ENCODE data around the gene ERC2.

ERC2 gene

GRCh38 chr3:55875113-55875512 is 593.2 kb downstream of the ERC2 start:
- no peak overlapping the region for H3K4me3 ChIP-seq (ENCODE audit: low read depth, low read length, poor library complexity, severe bottlenecking)
- no peaks in the 10 kb centered on the region for H3K9me2 ChIP-seq (ENCODE audit: low read depth, low read length)
- H3F3A ChIP-seq (ENCODE audit: insufficient read depth, low read length) = no peaks in the 10 kb centered on the region
- no peaks in the 10 kb centered on the region for H3K4me1 ChIP-seq (ENCODE audit: insufficient read depth, low read length, severe bottlenecking)
- H3K4me2 ChIP-seq (ENCODE audit: low read length) = no peak overlapping the region
- H2AFZ ChIP-seq (ENCODE audit: low read length) = no peak overlapping the region
- H3K27me3 ChIP-seq (ENCODE audit: insufficient read depth, low read length) = no peaks in the 10 kb centered on the region
- H3K9me3 ChIP-seq (ENCODE audit: low read length) = no peaks in the 10 kb centered on the region
- H3K27ac ChIP-seq (ENCODE audit: low read depth, low read length, poor library complexity, severe bottlenecking) = no peak overlapping the region
- H4K20me1 ChIP-seq (ENCODE audit: insufficient read depth, low read length) = no peaks in the 10 kb centered on the region
- H3K9ac ChIP-seq (ENCODE audit: low read length) = no peak overlapping the region
- H3K36me3 ChIP-seq (ENCODE audit: insufficient read depth, low read length) = no peaks in the 10 kb centered on the region
- TF ChIP-seq, protein P1, sequence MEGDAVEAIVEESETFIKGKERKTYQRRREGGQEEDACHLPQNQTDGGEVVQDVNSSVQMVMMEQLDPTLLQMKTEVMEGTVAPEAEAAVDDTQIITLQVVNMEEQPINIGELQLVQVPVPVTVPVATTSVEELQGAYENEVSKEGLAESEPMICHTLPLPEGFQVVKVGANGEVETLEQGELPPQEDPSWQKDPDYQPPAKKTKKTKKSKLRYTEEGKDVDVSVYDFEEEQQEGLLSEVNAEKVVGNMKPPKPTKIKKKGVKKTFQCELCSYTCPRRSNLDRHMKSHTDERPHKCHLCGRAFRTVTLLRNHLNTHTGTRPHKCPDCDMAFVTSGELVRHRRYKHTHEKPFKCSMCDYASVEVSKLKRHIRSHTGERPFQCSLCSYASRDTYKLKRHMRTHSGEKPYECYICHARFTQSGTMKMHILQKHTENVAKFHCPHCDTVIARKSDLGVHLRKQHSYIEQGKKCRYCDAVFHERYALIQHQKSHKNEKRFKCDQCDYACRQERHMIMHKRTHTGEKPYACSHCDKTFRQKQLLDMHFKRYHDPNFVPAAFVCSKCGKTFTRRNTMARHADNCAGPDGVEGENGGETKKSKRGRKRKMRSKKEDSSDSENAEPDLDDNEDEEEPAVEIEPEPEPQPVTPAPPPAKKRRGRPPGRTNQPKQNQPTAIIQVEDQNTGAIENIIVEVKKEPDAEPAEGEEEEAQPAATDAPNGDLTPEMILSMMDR (IDR thresholded peaks at IDR 0.05; ENCODE audit: low read length) = no peak
- TF ChIP-seq EZH2 (IDR thresholded peaks at IDR 0.05; ENCODE audit: borderline replicate concordance, low read length) = no peak
- no peaks in the 10 kb centered on the region for H3K79me2 ChIP-seq (ENCODE audit: insufficient read depth, low read length)

DNA sequence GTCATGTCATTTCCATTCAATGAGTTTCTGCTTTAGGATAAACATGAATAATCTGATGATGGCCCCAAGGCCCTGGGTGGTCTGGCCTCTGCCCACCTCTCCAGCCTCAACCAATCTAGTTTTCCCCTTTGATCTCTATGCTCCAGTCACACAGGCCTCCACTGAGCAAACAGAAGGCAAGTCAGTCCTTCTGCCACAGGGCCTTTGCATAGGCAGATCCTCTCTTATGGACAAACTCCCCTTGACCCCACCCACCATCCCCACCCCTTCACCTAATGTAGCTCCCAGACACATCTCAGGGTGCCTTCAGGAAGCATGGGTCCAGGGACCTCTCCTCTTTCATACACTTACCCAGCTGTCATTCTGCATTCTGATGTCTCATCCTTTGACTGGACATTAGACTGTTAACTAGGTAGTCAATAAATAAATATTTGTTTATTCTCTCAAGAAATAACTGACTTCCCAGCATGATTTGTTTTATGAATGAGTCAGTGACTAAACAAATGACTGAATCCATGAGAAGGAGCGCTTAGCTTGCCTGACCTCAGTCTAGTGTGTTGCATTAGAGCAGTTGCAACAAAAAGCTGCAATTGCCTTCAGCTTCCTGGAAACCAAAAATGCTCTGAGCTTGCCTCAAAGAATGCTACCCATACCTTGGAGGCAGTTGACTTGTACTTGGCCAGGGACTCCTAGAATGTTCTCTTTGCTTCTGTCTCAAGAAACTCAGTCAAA is 594.6 kb downstream of the ERC2 start:
- Histone ChIP-seq H3K4me2 (ENCODE audit: low read length) (no peak overlapping the region), H3K27ac (ENCODE audit: low read depth, low read length, poor library complexity, severe bottlenecking) (no peak overlapping the region)

GRCh38 chr3:55870594-55870993 is 597.7 kb downstream of the ERC2 start:
- no peak overlapping the region for H3K9ac ChIP-seq (ENCODE audit: low read length)
- H3K79me2 ChIP-seq (ENCODE audit: insufficient read depth, low read length) = no peaks in the 10 kb centered on the region
- no peaks in the 10 kb centered on the region for H3K4me1 ChIP-seq (ENCODE audit: insufficient read depth, low read length, severe bottlenecking)
- H3K9me3 ChIP-seq (ENCODE audit: low read length) = no peaks in the 10 kb centered on the region
- no peak overlapping the region for H2AFZ ChIP-seq (ENCODE audit: low read length)
- no peaks in the 10 kb centered on the region for H4K20me1 ChIP-seq (ENCODE audit: insufficient read depth, low read length)
- no peaks in the 10 kb centered on the region for H3K27me3 ChIP-seq (ENCODE audit: insufficient read depth, low read length)
- TF ChIP-seq, protein P1 (IDR thresholded peaks at IDR 0.05; ENCODE audit: low read length) = no peak
- no peak for TF ChIP-seq EZH2 (IDR thresholded peaks at IDR 0.05; ENCODE audit: borderline replicate concordance, low read length)
- no peak overlapping the region for H3K27ac ChIP-seq (ENCODE audit: low read depth, low read length, poor library complexity, severe bottlenecking)
- H3K4me3 ChIP-seq (ENCODE audit: low read depth, low read length, poor library complexity, severe bottlenecking) = no peak overlapping the region
- no peaks in the 10 kb centered on the region for H3K9me2 ChIP-seq (ENCODE audit: low read depth, low read length)
- H3K36me3 ChIP-seq (ENCODE audit: insufficient read depth, low read length) = no peaks in the 10 kb centered on the region
- no peaks in the 10 kb centered on the region for H3F3A ChIP-seq (ENCODE audit: insufficient read depth, low read length)
- no peak overlapping the region for H3K4me2 ChIP-seq (ENCODE audit: low read length)

More for the DNA sequence above, 594.6 kb downstream of the ERC2 start:
- Histone ChIP-seq H3K36me3 (ENCODE audit: insufficient read depth, low read length) (no peaks in the 10 kb centered on the region), H3K4me1 (ENCODE audit: insufficient read depth, low read length, severe bottlenecking) (no peaks in the 10 kb centered on the region), H3K9me2 (ENCODE audit: low read depth, low read length) (no peaks in the 10 kb centered on the region), H4K20me1 (ENCODE audit: insufficient read depth, low read length) (no peaks in the 10 kb centered on the region), H3K9ac (ENCODE audit: low read length) (no peak overlapping the region), H2AFZ (ENCODE audit: low read length) (no peak overlapping the region), H3F3A (ENCODE audit: insufficient read depth, low read length) (no peaks in the 10 kb centered on the region), H3K79me2 (ENCODE audit: insufficient read depth, low read length) (no peaks in the 10 kb centered on the region), H3K27me3 (ENCODE audit: insufficient read depth, low read length) (no peaks in the 10 kb centered on the region), H3K9me3 (ENCODE audit: low read length) (no peaks in the 10 kb centered on the region), H3K4me3 (ENCODE audit: low read depth, low read length, poor library complexity, severe bottlenecking) (no peak overlapping the region)
- TF ChIP-seq, protein P1 (IDR thresholded peaks at IDR 0.05; ENCODE audit: low read length) = no peak
- TF ChIP-seq EZH2 (IDR thresholded peaks at IDR 0.05; ENCODE audit: borderline replicate concordance, low read length) = no peak
